Keratinocyte (primary cell): ENCODE results near the gene ZNF254. TPM values are rescaled to one million over a fixed set of nuclear protein-coding genes. Genes with fewer than 3 reads are reported as not detected.

ENCODE experiments used
- DNase-seq: peaks from one replicate; pipeline ENCODE4 v3.0.0-alpha.2; 2011; ENCODE audit warnings: low read depth, missing footprints, low spot score
- FAIRE-seq: peaks from 2 replicates; lab custom pipeline; 2011; peaks lifted over from hg19 to GRCh38; lab: Jason Lieb, UNC
- H2AFZ ChIP-seq: 2 replicates; pipeline ENCODE4 v1.6.0; 2012; ENCODE audit warnings: low read length, control low read depth, inconsistent platforms; ENCODE audit not compliant: control insufficient read depth
- H3K27ac ChIP-seq: 2 replicates; pipeline ENCODE4 v1.5.1; 2011; ENCODE audit warnings: low read length; ENCODE audit not compliant: control insufficient read depth, insufficient read depth
- H3K27me3 ChIP-seq: 3 replicates; pipeline ENCODE4 v1.6.0; 2011; ENCODE audit warnings: low read length; ENCODE audit not compliant: control insufficient read depth, insufficient read depth; ENCODE audit errors: extremely low read depth
- H3K36me3 ChIP-seq, 2 experiments: 2 replicates in 1 of 2; 3 replicates in 1 of 2; pipeline ENCODE4 v1.5.1; 2011; ENCODE audit warnings: low read length in 2 of 2, mild to moderate bottlenecking in 1 of 2; ENCODE audit not compliant: control insufficient read depth in 2 of 2, insufficient read depth in 2 of 2; ENCODE audit errors: extremely low read depth in 1 of 2
- H3K4me1 ChIP-seq: 3 replicates; pipeline ENCODE4 v1.5.1; 2011; ENCODE audit warnings: low read length; ENCODE audit not compliant: control insufficient read depth, insufficient read depth; ENCODE audit errors: extremely low read depth
- H3K4me2 ChIP-seq: 3 replicates; pipeline ENCODE4 v1.6.0; 2011; ENCODE audit warnings: low read depth, low read length; ENCODE audit not compliant: control insufficient read depth, insufficient read depth; ENCODE audit errors: extremely low read depth
- H3K4me3 ChIP-seq, 3 experiments: fragments of 200-600 bp in 1 of 3; sonication (generic) in 1 of 3; 2 replicates in 2 of 3; 3 replicates in 1 of 3; pipeline ENCODE4 v1.5.1; 2011 to 2016; ENCODE audit warnings: low read length in 3 of 3, mild to moderate bottlenecking in 3 of 3, control low read depth in 2 of 3, inconsistent platforms in 1 of 3, low read depth in 1 of 3, mixed read lengths in 1 of 3, mixed run types in 1 of 3, moderate library complexity in 1 of 3; ENCODE audit not compliant: control insufficient read depth in 2 of 3, insufficient read depth in 2 of 3; ENCODE audit errors: extremely low read depth in 1 of 3
- H3K79me2 ChIP-seq: 2 replicates; pipeline ENCODE4 v1.6.0; 2012; ENCODE audit warnings: low read length; ENCODE audit not compliant: control insufficient read depth, insufficient read depth
- H3K9ac ChIP-seq: 3 replicates; pipeline ENCODE4 v1.6.0; 2011; ENCODE audit warnings: low read length; ENCODE audit not compliant: control insufficient read depth, insufficient read depth; ENCODE audit errors: extremely low read depth
- H3K9me1 ChIP-seq: 3 replicates; pipeline ENCODE4 v1.6.0; 2011; ENCODE audit warnings: low read length; ENCODE audit not compliant: control insufficient read depth, insufficient read depth; ENCODE audit errors: extremely low read depth
- H3K9me3 ChIP-seq: 2 replicates; pipeline ENCODE4 v1.5.1; 2012; ENCODE audit warnings: low read depth, low read length; ENCODE audit not compliant: control insufficient read depth
- H4K20me1 ChIP-seq: 3 replicates; pipeline ENCODE4 v1.6.0; 2011; ENCODE audit warnings: low read length; ENCODE audit not compliant: control insufficient read depth, insufficient read depth; ENCODE audit errors: extremely low read depth
- EZH2 ChIP-seq: IDR thresholded peaks from one replicate; pipeline ENCODE4 v1.6.1; 2012; ENCODE audit warnings: inconsistent platforms, mild to moderate bottlenecking, low read length, moderate library complexity
- dilution Hi-C: fragments of 300-500 bp; cut with MboI; formaldehyde crosslinking; loops from one replicate; pipeline ENCODE4 v1.7.0; 2020; ENCODE audit warnings: low sequenced_read_pairs; ENCODE audit not compliant: extremely low pct_ligation_motif_present
- polyA plus RNA-seq, 5 experiments: library from polyadenylated mRNA; depleted of rRNA in 3 of 5; stranded (reverse) in 3 of 5; stranded (forward) in 1 of 5; unstranded in 1 of 5; fragments of >200 nt; gene quantifications; 1 replicate in 1 of 5; 2 replicates in 3 of 5; 3 replicates in 1 of 5; pipeline versions ENCODE4 v1.2.1 to v1.2.3, GENCODE V29; 2011 to 2012; ENCODE audit warnings: missing spikeins in 2 of 5, low read depth in 1 of 5, low replicate concordance in 1 of 5
- TF ChIP-seq, protein P1 (sequence below), 3 experiments: IDR thresholded peaks in 1 of 3; conservative IDR thresholded peaks in 1 of 3; optimal IDR thresholded peaks in 1 of 3; 2 replicates in 2 of 3; 3 replicates in 1 of 3; pipeline versions ENCODE3 to v1.5.1; 2011; ENCODE audit warnings: low read length in 3 of 3, mild to moderate bottlenecking in 3 of 3, moderate library complexity in 2 of 3, control low read depth in 1 of 3, inconsistent platforms in 1 of 3; ENCODE audit not compliant: insufficient read depth in 2 of 3; ENCODE audit errors: extremely low read depth in 1 of 3

Gene ZNF254
- polyA plus RNA-seq, 1 donor (not counting 4 experiments of a cell fraction or from before 2014, with no cell fraction given) = 5.7 TPM

DNA sequence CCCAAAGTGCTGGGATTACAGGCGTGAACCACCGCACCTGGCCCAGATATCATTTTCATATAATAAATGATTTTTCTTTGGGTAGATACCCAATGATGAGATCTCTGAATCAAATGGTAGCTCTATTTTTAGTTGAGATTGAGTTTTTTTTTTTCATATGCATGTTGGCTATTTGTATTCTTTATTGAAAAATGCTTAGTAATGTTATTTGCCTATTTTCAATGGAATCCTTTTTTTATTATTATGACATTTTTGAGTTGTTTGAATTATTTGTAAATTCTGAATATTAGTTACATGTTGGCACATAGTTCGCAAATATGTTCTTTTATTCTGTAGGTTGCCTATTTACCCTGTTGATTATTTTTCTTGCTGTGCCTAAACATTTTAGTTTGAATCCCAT lies 55.8 kb downstream of the ZNF254 start:
- DNase-seq (no peak), FAIRE-seq (no peak)
- no peaks in the 10 kb centered on the region for H3K36me3 ChIP-seq
- TF ChIP-seq, protein P1, sequence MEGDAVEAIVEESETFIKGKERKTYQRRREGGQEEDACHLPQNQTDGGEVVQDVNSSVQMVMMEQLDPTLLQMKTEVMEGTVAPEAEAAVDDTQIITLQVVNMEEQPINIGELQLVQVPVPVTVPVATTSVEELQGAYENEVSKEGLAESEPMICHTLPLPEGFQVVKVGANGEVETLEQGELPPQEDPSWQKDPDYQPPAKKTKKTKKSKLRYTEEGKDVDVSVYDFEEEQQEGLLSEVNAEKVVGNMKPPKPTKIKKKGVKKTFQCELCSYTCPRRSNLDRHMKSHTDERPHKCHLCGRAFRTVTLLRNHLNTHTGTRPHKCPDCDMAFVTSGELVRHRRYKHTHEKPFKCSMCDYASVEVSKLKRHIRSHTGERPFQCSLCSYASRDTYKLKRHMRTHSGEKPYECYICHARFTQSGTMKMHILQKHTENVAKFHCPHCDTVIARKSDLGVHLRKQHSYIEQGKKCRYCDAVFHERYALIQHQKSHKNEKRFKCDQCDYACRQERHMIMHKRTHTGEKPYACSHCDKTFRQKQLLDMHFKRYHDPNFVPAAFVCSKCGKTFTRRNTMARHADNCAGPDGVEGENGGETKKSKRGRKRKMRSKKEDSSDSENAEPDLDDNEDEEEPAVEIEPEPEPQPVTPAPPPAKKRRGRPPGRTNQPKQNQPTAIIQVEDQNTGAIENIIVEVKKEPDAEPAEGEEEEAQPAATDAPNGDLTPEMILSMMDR (optimal IDR thresholded peaks at IDR 0.05 in 1 of 3, IDR thresholded peaks at IDR 0.05 in 1 of 3, conservative IDR thresholded peaks at IDR 0.05 in 1 of 3; ENCODE audit: extremely low read depth in 1 of 3, insufficient read depth in 2 of 3, low read length in 3 of 3) = no peak
- dilution Hi-C loops = no loop called here
- H4K20me1 ChIP-seq = no peaks in the 10 kb centered on the region
- H3K27ac ChIP-seq = no peak overlapping the region
- no peak overlapping the region for H3K4me3 ChIP-seq
- no peaks in the 10 kb centered on the region for H3K4me1 ChIP-seq
- H3K27me3 ChIP-seq = no peaks in the 10 kb centered on the region
- H3K9me3 ChIP-seq = no peaks in the 10 kb centered on the region
- no peak overlapping the region for H3K4me2 ChIP-seq
- H3K79me2 ChIP-seq = no peaks in the 10 kb centered on the region
- no peak overlapping the region for H3K9ac ChIP-seq
- H3K9me1 ChIP-seq = no peaks in the 10 kb centered on the region
- no peak overlapping the region for H2AFZ ChIP-seq

- no peak overlapping the region for H3K4me2 ChIP-seq
- TF ChIP-seq, protein P1 (optimal IDR thresholded peaks at IDR 0.05 in 1 of 3, IDR thresholded peaks at IDR 0.05 in 1 of 3, conservative IDR thresholded peaks at IDR 0.05 in 1 of 3; ENCODE audit: extremely low read depth in 1 of 3, insufficient read depth in 2 of 3, low read length in 3 of 3) = peak; percentile 33 to 63 (median 54)
- no peak for TF ChIP-seq EZH2
- H3K9ac ChIP-seq = no peak overlapping the region
- DNase-seq (no peak), FAIRE-seq (no peak)
- no peaks in the 10 kb centered on the region for H3K4me1 ChIP-seq
- no peak overlapping the region for H2AFZ ChIP-seq
- H3K27me3 ChIP-seq = no peaks in the 10 kb centered on the region
- H3K9me3 ChIP-seq = peaks cover 2% of the 10 kb centered on the region
- no peak overlapping the region for H3K27ac ChIP-seq
- no peak overlapping the region for H3K4me3 ChIP-seq
- no peaks in the 10 kb centered on the region for H3K36me3 ChIP-seq
- dilution Hi-C loops = no loop called here
- H3K9me1 ChIP-seq = no peaks in the 10 kb centered on the region
- no peaks in the 10 kb centered on the region for H4K20me1 ChIP-seq
- no peaks in the 10 kb centered on the region for H3K79me2 ChIP-seq
Observed at GRCh38 chr19:24159707-24160106, 72.7 kb downstream of the ZNF254 start.
